HEK293 (cell line): ENCODE results near the gene ATE1.

Experiments
- CTCF ChIP-seq: fragments of 450-650 bp; formaldehyde crosslinking; IDR thresholded peaks from 2 replicates; pipeline ENCODE4 v1.5.1; 2016; ENCODE audit warnings: missing biosample characterization, missing genetic modification characterization
- ELK4 ChIP-seq: IDR thresholded peaks from 2 replicates; pipeline ENCODE4 v1.6.1; 2011; ENCODE audit warnings: mild to moderate bottlenecking, low read depth, low read length, borderline replicate concordance
- GLI2 ChIP-seq: fragments of 450-650 bp; formaldehyde crosslinking; IDR thresholded peaks from 2 replicates; pipeline ENCODE4; 2017; ENCODE audit warnings: missing biosample characterization, missing genetic modification characterization, low read depth, borderline replicate concordance
- HIC1 ChIP-seq: fragments of 450-650 bp; formaldehyde crosslinking; IDR thresholded peaks from 2 replicates; pipeline ENCODE4 v1.5.1; 2016; ENCODE audit warnings: missing biosample characterization, missing genetic modification characterization
- MYNN ChIP-seq: fragments of 450-650 bp; formaldehyde crosslinking; IDR thresholded peaks from 2 replicates; pipeline ENCODE4 v1.5.1; 2016; ENCODE audit warnings: missing biosample characterization, missing genetic modification characterization, borderline replicate concordance
- PATZ1 ChIP-seq: fragments of 450-650 bp; formaldehyde crosslinking; IDR thresholded peaks from 2 replicates; pipeline ENCODE4 v1.5.1; 2016; ENCODE audit warnings: missing biosample characterization, missing genetic modification characterization
- SP2 ChIP-seq: fragments of 450-650 bp; formaldehyde crosslinking; IDR thresholded peaks from 2 replicates; pipeline ENCODE4 v1.5.1; 2016; ENCODE audit warnings: missing biosample characterization, missing genetic modification characterization
- TCF7L2 ChIP-seq: IDR thresholded peaks from 2 replicates; pipeline ENCODE4 v1.6.1; 2011; ENCODE audit warnings: low read depth, mild to moderate bottlenecking, inconsistent platforms, low read length, moderate library complexity, borderline replicate concordance
- ZNF121 ChIP-seq: fragments of 450-650 bp; formaldehyde crosslinking; IDR thresholded peaks from 2 replicates; pipeline ENCODE4 v1.5.1; 2016; ENCODE audit warnings: missing biosample characterization, missing genetic modification characterization
- ZNF324 ChIP-seq: fragments of 450-650 bp; formaldehyde crosslinking; IDR thresholded peaks from 2 replicates; pipeline ENCODE4 v1.5.1; 2016; ENCODE audit warnings: missing biosample characterization, missing genetic modification characterization
- ZNF37A ChIP-seq: fragments of 450-650 bp; IDR thresholded peaks from 2 replicates; pipeline ENCODE4 v1.5.1; 2018; ENCODE audit warnings: missing biosample characterization, missing genetic modification characterization
- ZNF76 ChIP-seq: fragments of 450-650 bp; formaldehyde crosslinking; IDR thresholded peaks from 2 replicates; pipeline ENCODE4; 2016; ENCODE audit warnings: low read depth, missing biosample characterization, missing genetic modification characterization, borderline replicate concordance

GRCh38 chr10:121819049-121819448, 108.8 kb downstream of the ATE1 start:
- TF ChIP-seq CTCF (tag by site-specific recombination) (no peak), ELK4 (no peak), ZNF121 (tag by site-specific recombination) (0 out of 2 replicates have a peak, but pooled peaks have one; percentile 25), ZNF37A (tag by site-specific recombination) (no peak), MYNN (tag by site-specific recombination) (no peak), GLI2 (tag by site-specific recombination) (peak; percentile 94), HIC1 (tag by site-specific recombination) (peak; percentile 93), ZNF324 (tag by site-specific recombination) (no peak), TCF7L2 (peak; percentile 78; the same call in 1 of the 2 replicates), PATZ1 (0 out of 2 replicates have a peak, but pooled peaks have one; percentile 21), SP2 (tag by site-specific recombination) (no peak), ZNF76 (tag by site-specific recombination) (0 out of 2 replicates have a peak, but pooled peaks have one; percentile 21)
